ENCODE data around the gene PDCD10. TPM values are rescaled to one million over a fixed set of nuclear protein-coding genes. Genes with fewer than 3 reads are reported as not detected.

The PDCD10 gene
- total and polyA plus RNA-seq, 2 donors (not counting 3 experiments of a cell fraction or from before 2014, with no cell fraction given): 21.3 to 47.8 TPM

DNA sequence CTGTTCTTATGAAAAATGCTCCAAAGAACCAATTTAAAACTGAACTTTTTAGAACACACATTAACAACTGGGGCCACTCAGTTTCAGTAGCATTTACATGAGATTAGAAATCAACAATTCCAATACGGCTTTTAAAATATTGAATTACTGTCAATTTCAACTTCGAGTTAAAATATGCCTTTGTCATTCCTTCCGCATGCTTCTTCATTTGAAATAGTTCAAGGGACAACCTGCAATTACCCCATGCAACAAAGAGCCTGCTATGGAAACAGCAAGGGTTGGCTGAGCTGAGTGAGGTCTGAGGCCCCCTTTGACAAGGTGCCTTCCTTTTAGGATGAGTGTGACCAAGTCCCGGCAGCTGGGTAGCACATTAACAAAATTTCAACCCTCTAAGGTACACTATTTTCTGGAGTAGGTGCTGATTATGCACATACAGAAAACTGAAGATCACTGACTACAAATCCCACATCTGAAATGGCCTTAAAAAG is 11.6 kb downstream of the PDCD10 start:
- intact Hi-C loops (cut with micrococcal nuclease): no loop called here
- FAIRE-seq: no peak

DNA sequence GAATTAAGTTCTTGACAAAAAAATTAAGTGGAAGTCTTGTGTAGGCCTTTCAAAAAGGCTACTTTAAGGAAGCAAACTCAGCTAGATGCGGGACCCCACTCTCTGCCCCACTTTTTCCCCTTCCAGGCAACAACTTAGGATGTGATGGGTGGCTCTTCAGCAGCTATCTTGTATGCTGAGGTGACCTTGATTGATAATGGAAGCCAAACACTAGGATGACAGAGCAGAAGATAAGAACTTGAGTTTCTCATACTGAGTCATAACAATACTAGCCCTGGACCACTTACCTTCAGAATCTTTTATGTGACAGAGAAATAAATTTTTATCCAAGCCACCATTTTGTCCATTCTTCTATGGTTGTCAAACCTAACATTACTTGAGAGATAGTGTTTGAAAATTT is 16.1 kb downstream of the PDCD10 start:
- Histone ChIP-seq H3K27me3 (ENCODE audit: control insufficient read depth in 2 of 2, insufficient read depth in 2 of 2, low read length in 2 of 2) (no peaks in the 10 kb centered on the region), H3K79me2 (ENCODE audit: control insufficient read depth, insufficient read depth, low read length) (peaks cover 55% of the 10 kb centered on the region)
- CTCF ChIA-PET: no interaction called here

More for the DNA sequence above, 11.6 kb downstream of the PDCD10 start:
- H3K27ac ChIP-seq (ENCODE audit: insufficient read depth, low read depth, low read length): no peak overlapping the region
- CTCF ChIA-PET: interaction anchor here (0.9 kb wide), 1 partner anchor 51 kb away, joined by 3 read pairs; no protein-coding TSS in a partner anchor
- peaks cover 12% of the 10 kb centered on the region for H4K20me1 ChIP-seq (replicated peaks; ENCODE audit: control insufficient read depth, extremely low read depth, insufficient read depth, low read length)
- H3K79me2 ChIP-seq (ENCODE audit: control insufficient read depth, insufficient read depth, low read length): peaks cover 72% of the 10 kb centered on the region
- H3K9me3 ChIP-seq (replicated peaks; ENCODE audit: control insufficient read depth, insufficient read depth, low read length): no peaks in the 10 kb centered on the region
- no peaks in the 10 kb centered on the region for H3K4me1 ChIP-seq (ENCODE audit: control insufficient read depth, extremely low read depth, insufficient read depth, low read length)
- no peak overlapping the region for H3K9ac ChIP-seq (replicated peaks; ENCODE audit: extremely low read depth, insufficient read depth, low read length)
- POLR2A ChIA-PET: no interaction called here
- H3K9me1 ChIP-seq (replicated peaks; ENCODE audit: control insufficient read depth, extremely low read depth, insufficient read depth, low read length): no peaks in the 10 kb centered on the region
- no peak for DNase-seq (ENCODE audit: low read depth, low spot score)
- H3K36me3 ChIP-seq (ENCODE audit: control insufficient read depth in 2 of 2, extremely low read depth in 1 of 2, insufficient read depth in 2 of 2, low read length in 2 of 2): peaks cover 0 to 4% of the 10 kb centered on the region in 2 experiments
- TF ChIP-seq FOS (IDR thresholded peaks at IDR 0.05; ENCODE audit: borderline replicate concordance, insufficient read depth, low read length): no peak
- TF ChIP-seq POLR2A (IDR thresholded peaks at IDR 0.05; ENCODE audit: low read depth, low read length): no peak
- TF ChIP-seq POLR2AphosphoS5 (IDR thresholded peaks at IDR 0.05; ENCODE audit: insufficient read depth, low read depth, low read length): no peak
- TF ChIP-seq GATA2 (IDR thresholded peaks at IDR 0.05; ENCODE audit: insufficient read depth, insufficient read length, low read depth, low read length): no peak
- no peak for TF ChIP-seq EZH2 (IDR thresholded peaks at IDR 0.05; ENCODE audit: borderline replicate concordance, low read depth, low read length, severe bottlenecking)
- no TSS peak for BruUV-seq (replicated peaks)
- H3K4me2 ChIP-seq (ENCODE audit: insufficient read depth, low read length): no peak overlapping the region
- no peaks in the 10 kb centered on the region for H3K27me3 ChIP-seq (ENCODE audit: control insufficient read depth in 2 of 2, insufficient read depth in 2 of 2, low read length in 2 of 2)
- no peak overlapping the region for H3K4me3 ChIP-seq (replicated peaks in 1 of 3; ENCODE audit: insufficient read depth in 1 of 3, low read depth in 1 of 3, low read length in 3 of 3)
- no peak overlapping the region for H2AFZ ChIP-seq (ENCODE audit: low read depth, low read length)
- dilution Hi-C loops (cut with MboI; ENCODE audit: extremely low pct_ligation_motif_present, low sequenced_read_pairs): no loop called here

More for the DNA sequence above, 16.1 kb downstream of the PDCD10 start:
- intact Hi-C loops (cut with micrococcal nuclease): no loop called here
- TF ChIP-seq POLR2AphosphoS5 (IDR thresholded peaks at IDR 0.05; ENCODE audit: insufficient read depth, low read depth, low read length) (no peak), EZH2 (IDR thresholded peaks at IDR 0.05; ENCODE audit: borderline replicate concordance, low read depth, low read length, severe bottlenecking) (no peak), FOS (IDR thresholded peaks at IDR 0.05; ENCODE audit: borderline replicate concordance, insufficient read depth, low read length) (no peak), JUN (IDR thresholded peaks at IDR 0.05; ENCODE audit: borderline replicate concordance, insufficient read depth, insufficient read length, low read depth) (no peak)
- TF ChIP-seq, protein P1, sequence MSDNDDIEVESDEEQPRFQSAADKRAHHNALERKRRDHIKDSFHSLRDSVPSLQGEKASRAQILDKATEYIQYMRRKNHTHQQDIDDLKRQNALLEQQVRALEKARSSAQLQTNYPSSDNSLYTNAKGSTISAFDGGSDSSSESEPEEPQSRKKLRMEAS (IDR thresholded peaks at IDR 0.05; ENCODE audit: insufficient read depth, insufficient read length): no peak
- Histone ChIP-seq H3K36me3 (ENCODE audit: control insufficient read depth in 2 of 2, extremely low read depth in 1 of 2, insufficient read depth in 2 of 2, low read length in 2 of 2) (peaks cover 0 to 4% of the 10 kb centered on the region in 2 experiments), H2AFZ (ENCODE audit: low read depth, low read length) (no peak overlapping the region), H3K9me3 (replicated peaks; ENCODE audit: control insufficient read depth, insufficient read depth, low read length) (no peaks in the 10 kb centered on the region), H3K9me1 (replicated peaks; ENCODE audit: control insufficient read depth, extremely low read depth, insufficient read depth, low read length) (no peaks in the 10 kb centered on the region), H3K27ac (ENCODE audit: insufficient read depth, low read depth, low read length) (no peak overlapping the region), H3K4me2 (ENCODE audit: insufficient read depth, low read length) (no peak overlapping the region), H4K20me1 (replicated peaks; ENCODE audit: control insufficient read depth, extremely low read depth, insufficient read depth, low read length) (peaks cover 8% of the 10 kb centered on the region), H3K9ac (replicated peaks; ENCODE audit: extremely low read depth, insufficient read depth, low read length) (no peak overlapping the region), H3K4me1 (ENCODE audit: control insufficient read depth, extremely low read depth, insufficient read depth, low read length) (no peaks in the 10 kb centered on the region), H3K4me3 (replicated peaks in 1 of 3; ENCODE audit: insufficient read depth in 1 of 3, low read depth in 1 of 3, low read length in 3 of 3) (no peak overlapping the region)
- POLR2A ChIA-PET: no interaction called here
- DNase-seq (ENCODE audit: low read depth, low spot score): no peak
- no peak for FAIRE-seq
- dilution Hi-C loops (cut with MboI; ENCODE audit: extremely low pct_ligation_motif_present, low sequenced_read_pairs): no loop called here
- no TSS peak for BruUV-seq (replicated peaks)

Data from endothelial cell of umbilical vein (primary cell).